Stimulated activated CD4-positive, alpha-beta T cell treated with anti-CD3 and anti-CD28 coated beads, Interleukin-1b, Interleukin-23, amount 100 ng/mL, for 4 hours (primary cell): Measurements from ENCODE around the gene DNM3.
"Not testable (repeated sequence)": the region's sequence is repeated elsewhere in the genome, so short reads cannot be mapped to it uniquely, and the experiment has no call there.

Source experiments
- DNase-seq, 2 donors: peaks; one replicate each; pipeline ENCODE4 v3.0.0-alpha.2; 2020; ENCODE audit warnings: low read depth in 2 of 2

The DNM3 gene

DNA sequence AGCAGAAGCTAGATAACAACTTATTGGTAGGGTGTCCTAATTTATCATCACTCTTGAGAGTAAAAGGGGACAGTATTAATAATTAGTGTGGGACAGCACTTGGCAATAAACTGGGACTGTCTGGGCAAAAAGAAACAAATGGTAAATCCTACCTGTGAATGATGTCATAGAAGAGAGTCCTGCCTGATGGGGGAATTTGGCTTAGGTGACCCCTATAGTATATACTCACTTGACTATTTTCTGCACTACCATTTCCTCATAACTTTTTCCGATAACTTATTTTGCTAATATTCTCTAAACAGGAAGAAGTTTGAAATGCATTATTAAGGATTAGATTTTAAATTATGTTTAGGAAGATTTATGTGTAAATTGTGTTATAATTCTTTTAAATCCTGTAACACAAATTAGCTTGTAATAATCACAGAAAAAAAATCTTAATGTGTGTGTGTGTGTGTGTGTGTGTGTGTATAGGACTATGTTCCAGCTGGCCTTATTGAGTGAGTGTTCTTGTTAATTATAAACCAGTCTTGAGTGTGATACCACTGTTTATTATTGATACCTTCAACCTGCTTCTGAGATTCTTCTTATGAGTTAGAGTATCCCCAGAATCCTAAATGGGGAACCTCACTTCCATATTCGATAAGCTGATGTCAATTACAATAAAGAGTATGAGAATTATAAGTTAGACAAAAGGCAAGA is 435.0 kb downstream of the DNM3 start:
- DNase-seq, result no peak

DNA sequence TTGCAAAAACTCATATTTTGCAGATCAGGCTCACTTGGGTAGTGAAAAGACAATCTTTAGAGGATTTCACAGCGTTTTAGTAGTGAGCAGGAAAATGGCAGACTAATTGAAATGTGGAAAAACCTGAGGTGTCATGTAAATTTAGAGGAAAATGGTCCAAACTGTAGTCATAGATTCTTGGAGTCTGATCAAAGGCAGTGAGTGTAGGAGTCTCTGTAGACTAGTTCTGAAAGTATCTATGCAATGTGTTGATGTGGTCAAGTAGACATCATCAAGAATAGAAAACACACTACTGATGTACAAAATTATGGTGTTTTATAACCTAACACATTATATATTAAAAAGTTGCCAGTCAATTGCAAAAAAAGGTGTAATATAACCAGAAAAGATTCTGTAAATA is 436.0 kb downstream of the DNM3 start:
- no peak for DNase-seq

- DNase-seq, result no peak
Measured at GRCh38 chr1:172277989-172278388, 436.7 kb downstream of the DNM3 start.

DNA sequence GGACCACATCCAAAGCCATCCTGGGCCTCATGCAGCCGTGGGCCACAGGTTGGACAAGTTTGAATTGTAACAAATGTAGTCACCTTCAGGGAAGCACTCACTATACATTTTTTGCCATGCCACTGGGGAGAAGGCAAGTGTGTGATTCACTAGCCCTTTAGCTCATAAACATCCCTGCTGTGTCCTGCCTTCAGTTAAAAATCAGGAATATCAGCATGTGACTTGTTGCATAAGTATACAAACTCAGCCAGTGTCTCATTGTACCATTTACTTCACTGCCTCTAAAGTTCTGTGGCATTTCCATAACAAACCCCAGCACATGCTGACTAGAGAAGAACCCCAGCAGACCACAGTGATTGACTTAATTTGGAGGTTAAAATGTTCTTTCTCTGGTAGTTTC is 437.2 kb downstream of the DNM3 start:
- no peak for DNase-seq

DNA sequence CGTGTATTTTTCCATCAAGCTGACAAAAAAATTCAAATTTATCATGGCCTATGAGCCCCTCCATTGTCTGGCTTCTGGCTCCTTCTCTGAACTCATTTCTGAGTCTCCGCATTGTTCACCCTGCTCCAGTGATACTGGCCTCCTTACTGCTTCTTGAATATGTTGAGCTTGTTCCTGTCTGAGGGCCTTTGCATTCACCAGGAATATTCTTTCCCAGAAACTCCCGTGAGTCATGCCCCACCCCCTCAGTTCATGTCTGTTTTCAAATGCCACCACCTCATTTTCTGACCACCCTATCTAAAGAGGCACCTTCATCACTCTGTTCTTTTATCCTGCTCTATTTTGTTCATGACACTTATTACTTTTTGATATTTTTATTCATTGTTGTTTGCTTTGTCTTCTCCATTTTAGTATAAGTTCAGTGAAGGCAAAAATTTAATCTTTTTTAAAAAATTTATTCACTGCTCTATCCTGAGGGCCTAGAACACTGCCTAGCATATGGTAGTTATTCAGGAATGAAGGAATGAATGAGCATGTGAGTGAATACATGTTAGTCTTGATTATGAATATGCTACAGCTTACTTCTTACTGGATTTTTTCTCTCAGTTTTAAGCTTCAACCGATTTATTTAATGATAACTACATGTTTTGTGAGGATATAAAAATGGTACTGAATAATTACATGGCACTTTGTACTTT is 438.8 kb downstream of the DNM3 start:
- no peak for DNase-seq

DNA sequence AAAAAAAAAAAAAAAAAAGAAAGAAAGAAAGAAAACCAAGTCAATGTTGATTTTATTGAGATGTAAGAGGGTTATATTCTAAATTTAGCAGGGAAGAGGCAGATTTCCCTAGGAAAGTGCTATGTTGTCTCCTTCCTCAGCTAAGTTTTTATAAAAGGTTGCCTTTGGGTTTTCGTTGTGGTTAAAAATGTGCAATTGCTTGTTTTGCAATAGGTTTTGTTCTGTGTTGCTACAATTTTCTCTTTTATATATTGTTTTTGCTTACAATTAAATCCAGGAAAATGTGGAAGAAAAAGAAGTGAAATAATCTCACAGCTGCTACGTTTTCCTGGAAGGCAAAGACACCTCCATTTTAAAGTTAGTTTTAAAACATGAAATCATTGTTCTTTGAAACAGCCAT is 442.5 kb downstream of the DNM3 start:
- DNase-seq, result no peak

- DNase-seq, result no peak
Measured at GRCh38 chr1:172286629-172287076, 445.4 kb downstream of the DNM3 start.

- DNase-seq, result no peak
Measured at GRCh38 chr1:172287208-172287607, 445.9 kb downstream of the DNM3 start.

DNA sequence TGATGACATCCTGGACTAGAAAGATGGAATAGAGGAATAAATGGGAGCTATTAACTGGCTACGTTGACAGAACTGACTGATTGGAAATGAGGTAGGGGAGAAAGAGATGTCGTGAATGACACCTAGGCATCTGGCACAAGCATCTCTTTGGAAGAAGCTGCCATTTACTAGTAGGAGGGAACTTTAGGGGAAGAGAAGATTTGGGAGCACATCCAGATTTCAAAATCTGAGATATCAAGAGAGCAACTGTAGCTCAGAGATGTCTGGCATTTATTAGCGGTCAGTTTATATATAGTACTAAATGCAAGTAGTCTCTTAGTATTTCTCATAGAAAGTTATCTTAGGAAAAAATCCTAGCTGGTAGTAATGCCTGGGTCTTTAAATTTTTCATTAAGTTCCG is 447.3 kb downstream of the DNM3 start:
- DNase-seq, result no peak

- no peak for DNase-seq
Measured at GRCh38 chr1:172289448-172289847, 448.1 kb downstream of the DNM3 start.

GRCh38 chr1:172292840-172293239 is 451.5 kb downstream of the DNM3 start:
- DNase-seq, result no peak

DNA sequence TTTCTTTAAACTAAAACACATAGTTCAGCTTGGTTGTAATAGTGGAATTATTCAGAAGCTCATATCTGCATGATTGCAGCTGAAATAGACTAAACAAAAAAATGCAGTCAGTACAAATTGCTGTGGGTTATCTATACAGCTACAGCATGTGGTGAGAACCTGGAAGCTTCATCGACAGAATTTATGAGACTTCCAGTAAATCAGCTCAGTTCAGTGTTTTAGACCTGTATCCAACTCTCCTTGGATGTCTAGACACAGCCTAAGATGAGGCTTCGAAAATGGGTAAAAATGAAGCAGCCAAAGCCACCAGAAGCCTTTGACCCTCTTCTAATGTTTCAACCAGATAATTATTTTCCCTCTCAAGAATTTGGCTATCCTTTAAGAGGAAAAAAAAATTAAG is 452.1 kb downstream of the DNM3 start:
- no peak for DNase-seq

DNA sequence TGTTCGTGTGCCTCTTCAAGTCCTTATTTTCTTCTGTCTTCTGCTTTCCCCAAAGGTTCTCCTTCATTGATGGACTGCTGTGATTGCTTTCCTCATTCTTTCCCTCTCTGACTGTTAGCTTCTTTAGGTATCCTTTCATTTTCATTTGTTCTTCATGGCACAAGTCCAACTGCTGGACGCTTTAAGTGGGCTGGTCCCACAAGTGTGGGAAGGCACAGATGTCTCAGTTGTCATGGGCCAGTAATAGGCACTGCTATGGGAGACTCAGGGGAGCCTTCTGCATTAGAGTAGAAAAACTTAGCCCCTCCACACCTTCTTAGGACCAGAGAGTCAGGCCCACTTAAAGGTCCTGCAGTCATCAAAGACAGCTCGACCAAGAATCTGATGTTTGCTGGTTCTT is 456.8 kb downstream of the DNM3 start:
- no peak for DNase-seq

GRCh38 chr1:172298911-172299310 is 457.6 kb downstream of the DNM3 start:
- DNase-seq, result no peak

GRCh38 chr1:172299515-172299914 is 458.2 kb downstream of the DNM3 start:
- DNase-seq, result no peak

DNA sequence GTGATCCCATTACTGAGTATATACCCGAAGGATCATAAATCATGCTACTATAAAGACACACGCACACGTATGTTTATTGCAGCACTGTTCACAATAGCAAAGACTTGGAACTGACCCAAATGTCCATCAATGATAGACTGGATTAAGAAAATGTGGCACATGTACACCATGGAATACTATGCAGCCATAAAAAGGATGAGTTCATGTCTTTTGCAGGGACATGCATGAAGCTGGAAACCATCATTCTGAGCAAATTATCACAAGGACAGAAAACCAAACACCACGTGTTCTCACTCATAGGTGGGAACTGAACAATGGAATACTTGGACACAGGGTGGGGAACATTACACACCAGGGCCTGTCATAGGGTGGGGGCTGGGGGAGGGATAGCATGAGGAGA is 466.2 kb downstream of the DNM3 start:
- not testable (repeated sequence) for DNase-seq

DNA sequence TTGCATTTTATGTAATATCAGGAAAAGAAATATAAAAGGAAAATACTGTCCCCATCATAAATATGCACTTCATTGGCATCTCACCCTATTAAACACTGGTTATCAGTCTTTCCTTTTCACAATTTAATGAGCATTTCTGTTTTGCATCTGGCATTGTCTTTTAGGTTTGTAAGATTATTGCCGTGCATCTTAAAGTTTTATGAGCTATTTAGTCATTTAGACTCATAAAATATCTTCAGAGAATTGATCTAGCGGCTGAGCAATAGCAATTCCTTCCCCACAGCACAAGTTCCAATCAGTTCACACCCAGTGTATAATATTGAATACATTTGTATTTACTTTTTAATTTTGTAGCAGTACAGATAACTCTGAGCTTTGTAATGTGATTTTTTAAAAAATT is 466.8 kb downstream of the DNM3 start:
- no peak for DNase-seq

- no peak for DNase-seq
Measured at GRCh38 chr1:172308577-172308976, 467.3 kb downstream of the DNM3 start.

DNA sequence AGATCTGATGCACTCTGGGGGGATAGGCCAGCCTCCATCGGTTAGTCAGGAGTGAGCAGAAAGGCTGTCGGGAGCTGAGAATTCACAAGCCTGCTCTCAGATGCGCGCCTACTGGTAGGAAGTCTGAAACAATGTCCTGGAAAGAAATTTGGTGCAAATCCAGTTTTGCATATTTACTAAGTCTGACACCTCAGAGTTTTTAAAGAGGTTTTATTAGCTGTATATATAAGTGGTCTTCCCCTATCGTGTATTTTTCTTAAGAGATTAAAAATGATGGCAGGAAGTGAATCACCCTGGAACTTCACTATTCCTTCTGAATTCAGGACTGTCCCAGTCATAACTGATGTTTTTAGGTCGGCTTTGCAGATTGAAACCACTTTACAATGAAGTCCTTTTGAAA is 479.4 kb downstream of the DNM3 start:
- DNase-seq, result no peak

- DNase-seq, result no peak
Measured at GRCh38 chr1:172321451-172321850, 480.2 kb downstream of the DNM3 start.

DNA sequence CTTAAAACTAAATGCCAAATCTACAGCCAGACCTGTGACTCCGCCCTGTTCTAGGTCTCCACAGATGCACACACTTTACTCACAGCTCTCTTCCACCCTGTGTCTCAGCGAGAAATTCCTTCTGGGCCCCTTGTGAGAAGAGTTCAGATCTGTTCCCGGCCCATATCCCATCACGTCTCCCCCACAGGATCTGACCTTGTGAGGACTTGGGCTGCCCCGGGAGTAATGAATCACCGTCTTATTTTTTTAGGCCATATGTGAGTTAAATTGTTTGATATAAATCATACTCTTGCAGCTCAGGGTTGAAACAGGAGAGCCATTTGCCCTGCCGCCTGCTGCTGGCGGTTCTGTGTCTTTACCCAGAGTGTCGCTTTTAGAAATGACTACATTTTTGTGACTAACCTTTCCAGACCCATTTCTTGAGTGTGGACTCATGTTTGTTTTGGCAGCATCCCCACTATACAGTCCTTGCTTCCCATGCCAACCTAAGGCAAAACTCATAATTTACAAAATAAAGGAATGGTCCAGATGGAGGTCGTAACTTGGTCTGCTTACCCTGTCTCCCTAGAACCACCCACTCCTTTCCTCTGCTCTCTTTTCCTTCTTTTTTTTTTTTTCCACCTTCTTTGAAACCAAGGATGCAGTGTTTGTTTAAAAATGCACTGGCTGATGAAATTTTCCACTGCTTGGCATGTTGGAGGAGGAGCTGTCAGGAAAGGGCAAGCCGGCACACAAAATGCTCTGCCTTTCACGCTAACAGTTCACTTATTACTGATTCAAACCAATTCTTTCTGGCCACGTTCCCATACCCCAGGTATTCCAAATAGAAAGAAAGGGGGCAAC is 481.1 kb downstream of the DNM3 start:
- DNase-seq, result no peak

- no peak for DNase-seq
Measured at GRCh38 chr1:172323686-172324085, 482.4 kb downstream of the DNM3 start.

DNA sequence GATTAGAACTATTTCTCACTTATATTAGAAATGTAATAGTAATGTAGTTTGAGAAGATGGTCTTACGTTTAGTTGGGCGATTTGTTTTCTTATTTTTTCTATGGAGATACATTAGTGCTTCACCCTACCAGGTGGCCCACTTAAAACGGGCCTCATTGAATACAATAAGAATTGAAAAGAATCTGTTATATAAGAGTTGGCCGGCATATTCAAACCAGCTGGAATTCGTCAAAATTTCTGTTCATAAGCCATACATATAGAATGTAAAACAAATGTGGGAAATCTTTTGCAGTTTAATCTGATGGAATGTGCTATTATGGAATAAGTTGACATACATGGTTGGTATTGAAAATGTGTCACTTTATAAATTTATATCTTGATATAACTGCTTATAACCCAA is 482.8 kb downstream of the DNM3 start:
- DNase-seq, result no peak
